Loucy (cell line): ENCODE results near the gene BTBD1.

Experiments used
- EZH2phosphoT487 ChIP-seq: fragments of 200-600 bp; IDR thresholded peaks from 2 replicates; pipeline ENCODE4 v1.6.1; 2018; ENCODE audit warnings: antibody characterized with exemption, mild to moderate bottlenecking, moderate library complexity, borderline replicate concordance
- TF ChIP-seq, protein P1 (sequence below): fragments of 200-600 bp; sonication (generic); conservative IDR thresholded peaks from 2 replicates; pipeline ENCODE4 v1.5.1; 2014; ENCODE audit warnings: mild to moderate bottlenecking, antibody characterized with exemption, low read length

- TF ChIP-seq, protein P1, sequence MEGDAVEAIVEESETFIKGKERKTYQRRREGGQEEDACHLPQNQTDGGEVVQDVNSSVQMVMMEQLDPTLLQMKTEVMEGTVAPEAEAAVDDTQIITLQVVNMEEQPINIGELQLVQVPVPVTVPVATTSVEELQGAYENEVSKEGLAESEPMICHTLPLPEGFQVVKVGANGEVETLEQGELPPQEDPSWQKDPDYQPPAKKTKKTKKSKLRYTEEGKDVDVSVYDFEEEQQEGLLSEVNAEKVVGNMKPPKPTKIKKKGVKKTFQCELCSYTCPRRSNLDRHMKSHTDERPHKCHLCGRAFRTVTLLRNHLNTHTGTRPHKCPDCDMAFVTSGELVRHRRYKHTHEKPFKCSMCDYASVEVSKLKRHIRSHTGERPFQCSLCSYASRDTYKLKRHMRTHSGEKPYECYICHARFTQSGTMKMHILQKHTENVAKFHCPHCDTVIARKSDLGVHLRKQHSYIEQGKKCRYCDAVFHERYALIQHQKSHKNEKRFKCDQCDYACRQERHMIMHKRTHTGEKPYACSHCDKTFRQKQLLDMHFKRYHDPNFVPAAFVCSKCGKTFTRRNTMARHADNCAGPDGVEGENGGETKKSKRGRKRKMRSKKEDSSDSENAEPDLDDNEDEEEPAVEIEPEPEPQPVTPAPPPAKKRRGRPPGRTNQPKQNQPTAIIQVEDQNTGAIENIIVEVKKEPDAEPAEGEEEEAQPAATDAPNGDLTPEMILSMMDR = peak; percentile 96
- TF ChIP-seq EZH2phosphoT487 = no peak
Observed at GRCh38 chr15:83010709-83011270, 56.3 kb downstream of the BTBD1 start.
